GM06990 (cell line): ENCODE results near the gene UQCC2.

Experiments used
- DNase-seq: peaks from one replicate; pipeline ENCODE4 v3.0.0-alpha.2; 2011; ENCODE audit not compliant: insufficient read length; ENCODE audit errors: extremely low read depth
- H3K27me3 ChIP-seq: replicated peaks from 2 replicates; pipeline ENCODE4 v1.6.0; 2011; ENCODE audit warnings: low read length; ENCODE audit not compliant: control insufficient read depth, insufficient read depth
- H3K36me3 ChIP-seq: 2 replicates; pipeline ENCODE4 v1.5.1; 2011; ENCODE audit warnings: low read length; ENCODE audit not compliant: control insufficient read depth, insufficient read depth
- H3K4me3 ChIP-seq: replicated peaks from 2 replicates; pipeline ENCODE4 v1.5.1; 2011; ENCODE audit warnings: low read depth, mild to moderate bottlenecking, control low read depth, low read length
- TF ChIP-seq, protein P1 (sequence below): IDR thresholded peaks from 2 replicates; pipeline ENCODE4 v1.5.1; 2011; ENCODE audit warnings: low read length, control low read depth, mild to moderate bottlenecking, inconsistent platforms; ENCODE audit not compliant: insufficient read depth, poor library complexity, severe bottlenecking

Gene UQCC2

DNA sequence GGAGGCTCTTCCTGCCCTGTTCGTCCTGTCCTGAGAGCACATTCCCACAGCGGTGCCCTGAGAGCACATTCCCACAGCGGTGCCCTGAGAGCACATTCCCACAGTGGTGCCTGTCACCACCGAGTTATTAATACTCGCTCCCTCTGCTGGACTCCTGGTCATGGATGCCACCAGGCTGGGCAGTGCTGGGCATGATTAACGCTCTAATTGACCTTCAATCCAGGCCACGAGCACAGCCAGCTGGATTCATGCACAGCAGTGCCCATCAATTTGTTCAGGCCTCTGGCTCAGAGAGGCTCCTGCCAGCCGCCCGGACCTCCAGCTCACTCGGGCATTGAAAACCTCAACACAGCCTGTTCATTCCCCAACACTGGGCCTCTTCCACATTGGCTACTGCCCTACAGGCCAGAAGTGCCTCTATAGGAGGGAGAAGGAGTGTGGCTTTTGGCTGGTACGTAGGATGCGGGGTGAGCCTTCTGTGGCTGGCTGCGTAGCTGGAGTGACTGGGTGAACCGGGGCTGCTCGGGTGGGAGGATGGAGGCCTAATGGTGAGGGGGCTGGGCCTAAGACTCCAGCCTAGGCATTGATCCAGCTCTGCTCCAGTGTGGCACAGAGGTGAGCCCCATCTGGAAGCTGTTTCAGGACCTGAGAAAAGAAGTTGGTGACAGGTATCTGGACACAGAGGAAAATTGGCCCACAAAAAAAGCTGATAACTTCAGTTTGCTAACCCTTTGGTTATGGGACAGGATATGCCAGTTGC is 25.9 kb upstream of the UQCC2 start:
- Histone ChIP-seq H3K4me3 (no peak overlapping the region), H3K27me3 (no peaks in the 10 kb centered on the region; the same call in none of the 2 replicates), H3K36me3 (no peaks in the 10 kb centered on the region)
- no peak for DNase-seq
- TF ChIP-seq, protein P1, sequence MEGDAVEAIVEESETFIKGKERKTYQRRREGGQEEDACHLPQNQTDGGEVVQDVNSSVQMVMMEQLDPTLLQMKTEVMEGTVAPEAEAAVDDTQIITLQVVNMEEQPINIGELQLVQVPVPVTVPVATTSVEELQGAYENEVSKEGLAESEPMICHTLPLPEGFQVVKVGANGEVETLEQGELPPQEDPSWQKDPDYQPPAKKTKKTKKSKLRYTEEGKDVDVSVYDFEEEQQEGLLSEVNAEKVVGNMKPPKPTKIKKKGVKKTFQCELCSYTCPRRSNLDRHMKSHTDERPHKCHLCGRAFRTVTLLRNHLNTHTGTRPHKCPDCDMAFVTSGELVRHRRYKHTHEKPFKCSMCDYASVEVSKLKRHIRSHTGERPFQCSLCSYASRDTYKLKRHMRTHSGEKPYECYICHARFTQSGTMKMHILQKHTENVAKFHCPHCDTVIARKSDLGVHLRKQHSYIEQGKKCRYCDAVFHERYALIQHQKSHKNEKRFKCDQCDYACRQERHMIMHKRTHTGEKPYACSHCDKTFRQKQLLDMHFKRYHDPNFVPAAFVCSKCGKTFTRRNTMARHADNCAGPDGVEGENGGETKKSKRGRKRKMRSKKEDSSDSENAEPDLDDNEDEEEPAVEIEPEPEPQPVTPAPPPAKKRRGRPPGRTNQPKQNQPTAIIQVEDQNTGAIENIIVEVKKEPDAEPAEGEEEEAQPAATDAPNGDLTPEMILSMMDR, result no peak

DNA sequence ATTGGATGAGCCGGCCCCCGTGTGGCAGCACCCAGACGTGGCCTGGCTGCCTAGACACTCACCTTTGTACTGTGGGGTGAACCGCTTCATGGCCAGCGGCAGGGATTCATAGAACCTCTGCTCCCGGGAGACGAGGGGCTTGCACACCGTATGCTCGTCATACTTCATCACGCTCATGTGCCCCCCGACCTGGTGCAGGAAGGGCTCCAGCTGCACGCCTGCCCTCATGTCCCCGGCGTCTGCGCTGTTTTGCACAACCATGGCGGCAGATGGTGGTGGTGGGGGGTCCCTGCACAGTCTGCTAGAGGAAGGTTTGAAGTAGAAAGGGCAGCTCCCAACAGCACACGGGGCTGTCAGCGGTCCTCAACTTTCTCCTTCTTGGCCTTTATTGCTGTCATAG is 23.7 kb upstream of the UQCC2 start:
- TF ChIP-seq, protein P1, result no peak
- DNase-seq, result no peak
- Histone ChIP-seq H3K36me3 (no peaks in the 10 kb centered on the region), H3K4me3 (no peak overlapping the region), H3K27me3 (no peaks in the 10 kb centered on the region; the same call in none of the 2 replicates)

DNA sequence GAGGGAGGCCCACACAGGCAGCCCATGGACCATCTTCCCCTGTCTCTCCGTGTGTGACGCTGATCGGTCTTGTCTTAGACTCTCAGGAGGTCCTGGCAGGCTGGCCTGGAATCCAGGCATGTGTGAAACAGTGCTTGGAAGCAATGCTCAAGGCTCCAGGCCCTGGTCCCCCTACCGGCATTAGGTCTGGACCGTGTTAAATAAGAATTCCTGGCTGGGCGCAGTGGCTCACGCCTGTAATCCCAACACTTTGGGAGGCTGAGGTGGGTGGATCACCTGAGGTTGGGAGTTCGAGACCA is 22.2 kb upstream of the UQCC2 start:
- no peaks in the 10 kb centered on the region; the same call in none of the 2 replicates for H3K27me3 ChIP-seq
- TF ChIP-seq, protein P1, result no peak
- DNase-seq, result no peak
- no peaks in the 10 kb centered on the region for H3K36me3 ChIP-seq
- no peak overlapping the region for H3K4me3 ChIP-seq

DNA sequence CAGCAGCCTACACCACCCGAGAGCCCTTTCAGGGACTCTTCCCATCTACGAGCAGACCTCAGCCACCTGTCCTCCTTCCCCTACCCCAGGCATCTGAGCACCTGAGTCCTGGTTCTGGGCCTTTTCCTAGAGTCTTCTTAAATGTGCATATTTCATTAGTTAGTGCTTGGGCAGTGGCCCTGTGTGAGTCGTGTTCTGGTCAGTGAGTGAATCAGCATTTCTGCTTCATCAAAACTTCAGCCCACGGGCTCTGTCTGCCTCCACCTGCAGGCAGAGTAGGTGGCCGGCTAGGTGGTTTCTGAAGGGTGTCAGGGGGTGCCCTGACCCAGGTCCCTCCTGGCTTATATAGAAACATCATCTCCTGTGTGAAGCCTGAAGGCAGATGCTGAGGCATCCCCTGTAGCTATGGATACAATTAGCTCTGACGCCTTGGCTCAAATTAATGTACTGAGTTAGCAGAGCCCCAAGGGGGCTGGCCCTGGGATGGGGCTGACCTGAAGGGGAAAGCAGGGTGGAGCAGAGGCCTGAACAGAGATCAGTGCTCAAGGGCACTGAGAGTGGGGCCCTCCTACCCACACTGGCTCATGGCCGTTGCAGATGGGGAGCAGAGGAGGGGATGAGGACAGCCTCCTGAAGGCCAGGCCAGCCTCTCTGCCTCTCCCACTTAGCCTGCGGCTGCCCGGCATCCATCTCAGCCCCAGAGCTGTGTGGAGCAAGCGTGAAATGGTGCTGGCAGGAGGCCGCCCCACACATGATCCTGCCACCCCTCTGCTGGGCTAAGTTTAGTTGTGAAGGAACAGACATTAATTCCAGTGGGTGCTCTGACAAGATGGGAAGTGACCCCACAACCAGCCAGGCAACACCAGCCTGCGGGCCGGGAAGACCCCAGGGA is 21.6 kb upstream of the UQCC2 start:
- Histone ChIP-seq H3K27me3 (no peaks in the 10 kb centered on the region; the same call in none of the 2 replicates), H3K4me3 (no peak overlapping the region), H3K36me3 (no peaks in the 10 kb centered on the region)
- DNase-seq, result no peak
- TF ChIP-seq, protein P1, result no peak

DNA sequence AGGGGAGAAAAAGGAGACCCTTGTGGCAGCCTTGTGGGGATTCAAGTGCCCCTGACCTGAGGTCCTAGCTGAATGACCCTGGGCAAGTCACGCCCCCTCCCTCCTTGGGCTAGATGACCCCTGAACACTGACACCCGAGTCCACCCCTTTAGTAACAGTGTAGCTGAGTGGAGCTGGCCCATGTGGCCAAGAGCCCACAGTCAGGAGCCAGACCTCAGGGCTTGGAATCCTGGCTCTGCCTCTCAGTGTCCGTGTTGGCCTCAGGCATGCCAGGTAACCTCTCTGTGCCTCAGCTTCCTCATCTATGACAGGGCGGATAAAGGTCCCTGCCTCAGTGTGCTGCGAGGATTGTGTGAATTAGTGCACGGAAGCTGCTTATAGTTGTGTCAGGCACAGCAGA is 20.9 kb upstream of the UQCC2 start:
- H3K4me3 ChIP-seq, result no peak overlapping the region
- DNase-seq, result no peak
- no peaks in the 10 kb centered on the region for H3K36me3 ChIP-seq
- H3K27me3 ChIP-seq, result no peaks in the 10 kb centered on the region; the same call in none of the 2 replicates
- TF ChIP-seq, protein P1, result no peak
